HCT116 (cell line): Measurements from ENCODE around the gene TCAF2.
"Not testable (repeated sequence)": the region's sequence is repeated elsewhere in the genome, so short reads cannot be mapped to it uniquely, and the experiment has no call there.

Source experiments
- EGR1 ChIP-seq: IDR thresholded peaks from 2 replicates; pipeline ENCODE4 v1.6.1; 2012; ENCODE audit warnings: low read depth
- EZH2 ChIP-seq: fragments of 200-600 bp; sonication (generic); IDR thresholded peaks from 2 replicates; pipeline ENCODE4 v1.6.1; 2017; ENCODE audit warnings: antibody characterized with exemption, mixed run types
- EZH2phosphoT487 ChIP-seq: fragments of 200-600 bp; IDR thresholded peaks from 2 replicates; pipeline ENCODE4 v1.6.1; 2018; ENCODE audit warnings: antibody characterized with exemption, borderline replicate concordance
- JUND ChIP-seq: IDR thresholded peaks from 2 replicates; pipeline ENCODE4 v1.6.1; 2012
- POLR2A ChIP-seq: IDR thresholded peaks from 2 replicates; pipeline ENCODE4 v1.7.0; 2011; ENCODE audit warnings: borderline replicate concordance; ENCODE audit not compliant: insufficient read depth, insufficient read length; ENCODE audit errors: extremely low read depth
- POLR2AphosphoS5 ChIP-seq: IDR thresholded peaks from 2 replicates; pipeline ENCODE4 v1.6.1; 2011; ENCODE audit warnings: mild to moderate bottlenecking, low read depth, low read length, moderate library complexity
- RAD21 ChIP-seq: IDR thresholded peaks from 2 replicates; pipeline ENCODE4 v1.6.1; 2012; ENCODE audit warnings: low read depth, mild to moderate bottlenecking
- SIN3A ChIP-seq: IDR thresholded peaks from 2 replicates; pipeline ENCODE4 v1.6.1; 2012; ENCODE audit warnings: low read depth
- SP1 ChIP-seq: IDR thresholded peaks from 2 replicates; pipeline ENCODE4 v1.6.1; 2012; ENCODE audit warnings: low read depth
- SRF ChIP-seq: IDR thresholded peaks from 2 replicates; pipeline ENCODE4 v1.6.1; 2012; ENCODE audit warnings: low read depth
- TCF7L2 ChIP-seq: IDR thresholded peaks from 2 replicates; pipeline ENCODE4 v1.7.0; 2011; ENCODE audit warnings: borderline replicate concordance, inconsistent platforms; ENCODE audit not compliant: insufficient read depth, insufficient read length; ENCODE audit errors: extremely low read depth
- YY1 ChIP-seq: IDR thresholded peaks from 2 replicates; pipeline ENCODE4 v1.6.1; 2011; ENCODE audit warnings: low read length, low read depth, moderate library complexity, mild to moderate bottlenecking; ENCODE audit not compliant: insufficient replicate concordance; ENCODE audit errors: extremely low read depth
- TF ChIP-seq, protein P1 (sequence below), 3 experiments: fragments of 200-600 bp in 1 of 3; sonication (generic) in 1 of 3; IDR thresholded peaks in 2 of 3; conservative IDR thresholded peaks in 1 of 3; 2 replicates each; pipeline ENCODE4 v1.5.1; 2012 to 2017; ENCODE audit warnings: low read depth in 2 of 3, low read length in 2 of 3, antibody characterized with exemption in 1 of 3, borderline replicate concordance in 1 of 3, control low read depth in 1 of 3, mild to moderate bottlenecking in 1 of 3, mixed read lengths in 1 of 3, mixed run types in 1 of 3, moderate library complexity in 1 of 3; ENCODE audit not compliant: insufficient read depth in 1 of 3

GRCh38 chr7:143606088-143606487 lies 14.7 kb upstream of the TCAF2 start:
- not testable (repeated sequence) for TF ChIP-seq YY1, SIN3A, POLR2A, EZH2, SP1, POLR2AphosphoS5, RAD21, SRF, EZH2phosphoT487, TCF7L2, JUND, EGR1
- TF ChIP-seq, protein P1, sequence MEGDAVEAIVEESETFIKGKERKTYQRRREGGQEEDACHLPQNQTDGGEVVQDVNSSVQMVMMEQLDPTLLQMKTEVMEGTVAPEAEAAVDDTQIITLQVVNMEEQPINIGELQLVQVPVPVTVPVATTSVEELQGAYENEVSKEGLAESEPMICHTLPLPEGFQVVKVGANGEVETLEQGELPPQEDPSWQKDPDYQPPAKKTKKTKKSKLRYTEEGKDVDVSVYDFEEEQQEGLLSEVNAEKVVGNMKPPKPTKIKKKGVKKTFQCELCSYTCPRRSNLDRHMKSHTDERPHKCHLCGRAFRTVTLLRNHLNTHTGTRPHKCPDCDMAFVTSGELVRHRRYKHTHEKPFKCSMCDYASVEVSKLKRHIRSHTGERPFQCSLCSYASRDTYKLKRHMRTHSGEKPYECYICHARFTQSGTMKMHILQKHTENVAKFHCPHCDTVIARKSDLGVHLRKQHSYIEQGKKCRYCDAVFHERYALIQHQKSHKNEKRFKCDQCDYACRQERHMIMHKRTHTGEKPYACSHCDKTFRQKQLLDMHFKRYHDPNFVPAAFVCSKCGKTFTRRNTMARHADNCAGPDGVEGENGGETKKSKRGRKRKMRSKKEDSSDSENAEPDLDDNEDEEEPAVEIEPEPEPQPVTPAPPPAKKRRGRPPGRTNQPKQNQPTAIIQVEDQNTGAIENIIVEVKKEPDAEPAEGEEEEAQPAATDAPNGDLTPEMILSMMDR (IDR thresholded peaks at IDR 0.05 in 2 of 3, conservative IDR thresholded peaks at IDR 0.05 in 1 of 3; ENCODE audit: borderline replicate concordance in 1 of 3, insufficient read depth in 1 of 3, low read depth in 2 of 3, low read length in 2 of 3), result not testable (repeated sequence)
